ENCODE results near the gene DRC3.

DRC3 gene

DNA sequence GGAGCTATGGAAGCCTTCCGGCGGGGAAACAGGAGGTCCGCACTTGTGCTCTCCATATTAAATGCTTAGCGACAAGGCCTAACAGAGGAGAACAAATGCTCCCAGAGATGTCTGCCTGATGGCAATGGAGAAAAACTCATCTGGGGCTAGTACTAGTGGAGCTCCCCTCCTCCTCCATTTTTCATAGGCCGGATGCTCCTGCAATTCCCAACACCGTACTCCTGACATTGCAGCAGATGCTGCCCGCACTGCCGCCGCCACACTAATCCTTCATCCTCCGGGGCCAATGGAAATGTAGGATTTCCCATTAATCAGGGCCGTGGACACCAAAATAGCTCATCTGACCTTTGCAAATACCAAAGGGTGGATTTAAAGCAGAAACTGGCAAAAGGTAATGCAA, 27.9 kb upstream of the DRC3 start:
- no peak overlapping the region for H3K27ac ChIP-seq (ENCODE audit: low read length)
- H3K9ac ChIP-seq (ENCODE audit: low read length), result no peak overlapping the region
- H3K27me3 ChIP-seq (replicated peaks; ENCODE audit: insufficient read depth, low read length), result no peaks in the 10 kb centered on the region
- TF ChIP-seq EZH2 (optimal IDR thresholded peaks at IDR 0.05; ENCODE audit: low read depth, low read length) (no peak), EZH2phosphoT487 (IDR thresholded peaks at IDR 0.05; ENCODE audit: low read length) (no peak)
- TF ChIP-seq, protein P1, sequence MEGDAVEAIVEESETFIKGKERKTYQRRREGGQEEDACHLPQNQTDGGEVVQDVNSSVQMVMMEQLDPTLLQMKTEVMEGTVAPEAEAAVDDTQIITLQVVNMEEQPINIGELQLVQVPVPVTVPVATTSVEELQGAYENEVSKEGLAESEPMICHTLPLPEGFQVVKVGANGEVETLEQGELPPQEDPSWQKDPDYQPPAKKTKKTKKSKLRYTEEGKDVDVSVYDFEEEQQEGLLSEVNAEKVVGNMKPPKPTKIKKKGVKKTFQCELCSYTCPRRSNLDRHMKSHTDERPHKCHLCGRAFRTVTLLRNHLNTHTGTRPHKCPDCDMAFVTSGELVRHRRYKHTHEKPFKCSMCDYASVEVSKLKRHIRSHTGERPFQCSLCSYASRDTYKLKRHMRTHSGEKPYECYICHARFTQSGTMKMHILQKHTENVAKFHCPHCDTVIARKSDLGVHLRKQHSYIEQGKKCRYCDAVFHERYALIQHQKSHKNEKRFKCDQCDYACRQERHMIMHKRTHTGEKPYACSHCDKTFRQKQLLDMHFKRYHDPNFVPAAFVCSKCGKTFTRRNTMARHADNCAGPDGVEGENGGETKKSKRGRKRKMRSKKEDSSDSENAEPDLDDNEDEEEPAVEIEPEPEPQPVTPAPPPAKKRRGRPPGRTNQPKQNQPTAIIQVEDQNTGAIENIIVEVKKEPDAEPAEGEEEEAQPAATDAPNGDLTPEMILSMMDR (IDR thresholded peaks at IDR 0.05; ENCODE audit: low read length), result no peak
- no peak overlapping the region for H2AFZ ChIP-seq (ENCODE audit: low read length)
- no peaks in the 10 kb centered on the region for H3K36me3 ChIP-seq (replicated peaks; ENCODE audit: insufficient read depth, low read length)
- 0 out of 2 replicates have a peak, but pooled peaks cover 10% of the 10 kb centered on the region for H3K79me2 ChIP-seq (ENCODE audit: low read length)
- no peak for DNase-seq
- H3K4me3 ChIP-seq (ENCODE audit: low read length), result no peak overlapping the region
- H3K9me3 ChIP-seq (replicated peaks; ENCODE audit: insufficient read depth, low read length), result no peaks in the 10 kb centered on the region
- H3K4me2 ChIP-seq (ENCODE audit: low read depth, low read length), result no peak overlapping the region
- H3K4me1 ChIP-seq (ENCODE audit: low read length), result 0 out of 2 replicates have a peak, but pooled peaks cover under 1% of the 10 kb centered on the region
- no peaks in the 10 kb centered on the region for H4K20me1 ChIP-seq (ENCODE audit: insufficient read depth, low read length)
- H3F3A ChIP-seq (ENCODE audit: insufficient read depth, low read length), result no peaks in the 10 kb centered on the region
- no peaks in the 10 kb centered on the region for H3K9me2 ChIP-seq (replicated peaks; ENCODE audit: insufficient read depth, low read length)

DNA sequence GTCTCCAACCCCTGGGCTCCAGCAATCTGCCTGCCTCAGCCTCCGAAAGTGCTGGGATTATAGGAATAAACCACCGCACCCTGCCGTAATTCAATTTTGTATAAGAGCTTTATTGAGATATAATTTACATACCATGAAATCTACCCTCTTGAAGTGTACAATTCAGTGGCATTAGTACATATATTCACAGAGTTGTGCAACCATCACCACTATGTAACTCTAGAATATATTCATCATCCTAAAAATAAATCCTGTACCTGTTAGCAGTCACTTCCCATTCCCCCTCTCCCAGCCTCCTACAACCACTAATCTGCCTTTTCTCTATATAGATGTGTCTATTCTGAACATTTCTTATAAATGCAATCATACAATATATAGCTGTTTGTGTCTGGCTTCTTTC, 26.6 kb upstream of the DRC3 start:
- Histone ChIP-seq H3K4me2 (ENCODE audit: low read depth, low read length) (no peak overlapping the region), H3K9me3 (replicated peaks; ENCODE audit: insufficient read depth, low read length) (no peaks in the 10 kb centered on the region), H3F3A (ENCODE audit: insufficient read depth, low read length) (no peaks in the 10 kb centered on the region), H3K27me3 (replicated peaks; ENCODE audit: insufficient read depth, low read length) (no peaks in the 10 kb centered on the region), H3K9ac (ENCODE audit: low read length) (no peak overlapping the region), H3K4me1 (ENCODE audit: low read length) (no peaks in the 10 kb centered on the region), H3K4me3 (ENCODE audit: low read length) (no peak overlapping the region), H2AFZ (ENCODE audit: low read length) (no peak overlapping the region), H3K27ac (ENCODE audit: low read length) (no peak overlapping the region), H3K79me2 (ENCODE audit: low read length) (0 out of 2 replicates have a peak, but pooled peaks cover 7% of the 10 kb centered on the region), H3K9me2 (replicated peaks; ENCODE audit: insufficient read depth, low read length) (no peaks in the 10 kb centered on the region), H3K36me3 (replicated peaks; ENCODE audit: insufficient read depth, low read length) (no peaks in the 10 kb centered on the region), H4K20me1 (ENCODE audit: insufficient read depth, low read length) (no peaks in the 10 kb centered on the region)
- TF ChIP-seq, protein P1 (IDR thresholded peaks at IDR 0.05; ENCODE audit: low read length), result no peak
- TF ChIP-seq EZH2phosphoT487 (IDR thresholded peaks at IDR 0.05; ENCODE audit: low read length) (no peak), EZH2 (optimal IDR thresholded peaks at IDR 0.05; ENCODE audit: low read depth, low read length) (no peak)
- DNase-seq, result no peak

DNA sequence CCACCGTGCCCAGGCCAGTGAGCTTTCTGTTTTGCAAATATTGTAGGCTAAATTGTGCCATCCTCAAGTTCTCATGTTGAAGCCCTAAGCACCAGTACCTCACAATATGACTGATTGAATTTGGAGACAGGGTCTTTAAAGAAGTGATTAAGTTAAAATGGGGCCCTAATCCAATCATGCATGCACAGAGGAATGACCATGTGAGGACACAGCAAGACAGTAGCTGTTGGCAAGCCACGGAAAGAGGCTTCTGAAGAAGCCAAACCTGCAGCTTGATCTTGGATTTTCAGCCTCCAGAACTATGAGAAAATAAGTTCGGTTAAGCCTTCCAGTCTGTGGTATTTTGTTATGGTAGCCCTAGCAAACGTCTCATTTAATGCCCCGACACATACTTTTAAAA, 25.4 kb upstream of the DRC3 start:
- no peaks in the 10 kb centered on the region for H4K20me1 ChIP-seq (ENCODE audit: insufficient read depth, low read length)
- TF ChIP-seq, protein P1 (IDR thresholded peaks at IDR 0.05; ENCODE audit: low read length), result no peak
- H2AFZ ChIP-seq (ENCODE audit: low read length), result no peak overlapping the region
- H3K4me3 ChIP-seq (ENCODE audit: low read length), result no peak overlapping the region
- H3K27me3 ChIP-seq (replicated peaks; ENCODE audit: insufficient read depth, low read length), result no peaks in the 10 kb centered on the region
- no peaks in the 10 kb centered on the region for H3K9me2 ChIP-seq (replicated peaks; ENCODE audit: insufficient read depth, low read length)
- no peaks in the 10 kb centered on the region for H3F3A ChIP-seq (ENCODE audit: insufficient read depth, low read length)
- no peaks in the 10 kb centered on the region for H3K4me1 ChIP-seq (ENCODE audit: low read length)
- H3K9me3 ChIP-seq (replicated peaks; ENCODE audit: insufficient read depth, low read length), result no peaks in the 10 kb centered on the region
- DNase-seq, result no peak
- H3K27ac ChIP-seq (ENCODE audit: low read length), result no peak overlapping the region
- H3K9ac ChIP-seq (ENCODE audit: low read length), result no peak overlapping the region
- peaks cover 4% of the 10 kb centered on the region; the same call in 1 of the 2 replicates for H3K79me2 ChIP-seq (ENCODE audit: low read length)
- no peaks in the 10 kb centered on the region for H3K36me3 ChIP-seq (replicated peaks; ENCODE audit: insufficient read depth, low read length)
- H3K4me2 ChIP-seq (ENCODE audit: low read depth, low read length), result no peak overlapping the region
